Coronary artery (tissue), 2 donors: ENCODE measurements around the gene MYL10.

Experiments used
- DNase-seq: peaks from one replicate; pipeline ENCODE4 v3.0.0-alpha.2; 2017; ENCODE audit warnings: low spot score
- H3K27ac ChIP-seq, 2 donors: fragments of 200-600 bp; sonication (generic); one replicate each; pipeline ENCODE4 v1.5.1; 2016 to 2019
- H3K4me3 ChIP-seq: fragments of 200-600 bp; sonication (generic); 2 replicates; pipeline ENCODE4 v1.5.1; 2016; ENCODE audit warnings: mild to moderate bottlenecking, moderate library complexity
- TF ChIP-seq, protein P1 (sequence below): fragments of 200-600 bp; sonication (generic); IDR thresholded peaks from one replicate; pipeline ENCODE4 v1.5.1; 2019; ENCODE audit warnings: antibody characterized with exemption

The MYL10 gene

GRCh38 chr7:101629171-101629570 is at the start of gene MYL10:
Gene MYL10, minus strand, starts transcription at chr7:101629296. Its CDS starts 178 bp downstream, at chr7:101629118.
- TF ChIP-seq, protein P1, sequence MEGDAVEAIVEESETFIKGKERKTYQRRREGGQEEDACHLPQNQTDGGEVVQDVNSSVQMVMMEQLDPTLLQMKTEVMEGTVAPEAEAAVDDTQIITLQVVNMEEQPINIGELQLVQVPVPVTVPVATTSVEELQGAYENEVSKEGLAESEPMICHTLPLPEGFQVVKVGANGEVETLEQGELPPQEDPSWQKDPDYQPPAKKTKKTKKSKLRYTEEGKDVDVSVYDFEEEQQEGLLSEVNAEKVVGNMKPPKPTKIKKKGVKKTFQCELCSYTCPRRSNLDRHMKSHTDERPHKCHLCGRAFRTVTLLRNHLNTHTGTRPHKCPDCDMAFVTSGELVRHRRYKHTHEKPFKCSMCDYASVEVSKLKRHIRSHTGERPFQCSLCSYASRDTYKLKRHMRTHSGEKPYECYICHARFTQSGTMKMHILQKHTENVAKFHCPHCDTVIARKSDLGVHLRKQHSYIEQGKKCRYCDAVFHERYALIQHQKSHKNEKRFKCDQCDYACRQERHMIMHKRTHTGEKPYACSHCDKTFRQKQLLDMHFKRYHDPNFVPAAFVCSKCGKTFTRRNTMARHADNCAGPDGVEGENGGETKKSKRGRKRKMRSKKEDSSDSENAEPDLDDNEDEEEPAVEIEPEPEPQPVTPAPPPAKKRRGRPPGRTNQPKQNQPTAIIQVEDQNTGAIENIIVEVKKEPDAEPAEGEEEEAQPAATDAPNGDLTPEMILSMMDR = no peak
- H3K27ac ChIP-seq = no peak within 1 kb of the TSS

DNA sequence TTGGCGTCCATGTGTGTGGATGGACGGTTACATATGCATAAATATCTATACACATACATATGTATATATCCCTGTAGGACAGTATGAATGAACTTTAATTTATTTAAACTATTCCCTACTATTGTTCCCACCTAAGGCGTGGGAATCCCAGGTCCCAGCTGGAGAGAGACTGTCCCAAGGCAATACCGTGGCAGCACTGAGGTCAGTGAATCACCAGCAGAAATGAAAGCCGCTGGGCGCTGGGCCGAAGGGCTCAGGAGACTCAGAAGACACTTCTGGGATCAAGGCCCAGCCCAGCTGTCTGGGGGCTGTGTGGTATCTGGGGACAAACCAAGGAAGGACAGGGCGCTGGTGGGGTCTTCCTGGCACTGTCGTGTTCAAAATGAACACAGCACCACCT is 49.6 kb upstream of the MYL10 start:
- H3K4me3 ChIP-seq = no peak overlapping the region
- peak overlapping the region in 1 of 2 donors; percentile 63 for H3K27ac ChIP-seq
- TF ChIP-seq, protein P1 = no peak
- no peak for DNase-seq

More at GRCh38 chr7:101629171-101629570, at the start of gene MYL10:
- H3K4me3 ChIP-seq = no peak within 1 kb of the TSS
- no peak for DNase-seq

DNA sequence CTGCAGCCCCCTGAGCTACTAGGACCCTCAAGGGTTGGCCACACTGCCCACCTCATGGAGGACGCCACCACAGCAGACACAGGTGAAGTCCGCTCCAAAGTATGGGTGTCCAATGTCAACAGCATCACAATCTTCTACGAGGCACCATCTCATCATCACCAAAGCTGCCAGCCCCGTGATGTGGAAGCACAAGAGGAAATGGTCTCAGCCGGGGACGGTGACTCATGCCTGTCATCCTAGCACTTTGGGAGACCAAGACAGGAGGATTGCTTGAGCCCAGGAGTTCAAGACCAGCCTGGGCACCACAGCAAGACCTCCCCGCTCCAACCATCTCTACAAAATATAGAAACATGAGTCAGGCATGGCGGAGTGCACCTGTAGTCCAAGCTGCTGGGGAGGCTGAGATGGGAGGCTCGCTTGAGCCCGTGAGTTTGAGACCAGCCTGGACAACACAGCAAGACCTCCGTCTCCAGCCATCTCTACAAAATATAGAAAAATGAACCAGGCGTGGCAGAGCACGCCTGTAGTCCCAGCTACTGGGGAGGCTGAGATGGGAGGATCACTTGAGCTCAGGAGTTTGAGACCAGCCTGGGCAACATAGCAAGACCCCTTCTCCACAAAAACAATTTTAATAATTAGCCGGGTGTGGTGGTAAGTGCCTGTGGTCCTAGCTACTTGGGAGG is 48.8 kb upstream of the MYL10 start:
- Histone ChIP-seq H3K27ac (no peak overlapping the region), H3K4me3 (no peak overlapping the region)
- DNase-seq = no peak
- TF ChIP-seq, protein P1 = no peak

DNA sequence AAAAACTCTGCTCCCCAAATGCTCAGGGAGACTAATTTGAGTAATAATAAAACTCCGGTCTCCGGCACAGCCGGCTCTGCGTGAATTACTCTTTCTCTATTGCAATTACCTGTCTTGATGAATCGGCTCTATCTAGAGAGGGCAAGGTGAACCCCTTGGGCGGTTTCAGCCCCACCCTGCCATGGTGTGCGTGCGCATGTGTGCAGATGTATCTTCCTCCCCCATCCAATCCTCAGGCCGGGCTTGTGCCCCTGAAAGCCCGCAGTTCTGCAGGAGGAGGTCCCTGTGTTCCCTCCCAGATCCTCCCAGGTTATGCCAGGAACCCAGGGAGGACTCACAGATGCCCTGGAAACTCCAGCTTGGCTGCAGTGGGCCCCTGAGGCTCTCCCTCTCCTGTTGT is 48.3 kb upstream of the MYL10 start:
- DNase-seq = no peak
- TF ChIP-seq, protein P1 = no peak
- Histone ChIP-seq H3K4me3 (no peak overlapping the region), H3K27ac (no peak overlapping the region)

GRCh38 chr7:101676956-101677355 is 47.9 kb upstream of the MYL10 start:
- DNase-seq = no peak
- no peak overlapping the region for H3K4me3 ChIP-seq
- H3K27ac ChIP-seq = no peak overlapping the region
- TF ChIP-seq, protein P1 = no peak

- no peak overlapping the region for H3K27ac ChIP-seq
- no peak overlapping the region for H3K4me3 ChIP-seq
- no peak for DNase-seq
- TF ChIP-seq, protein P1 = no peak
These were observed 47.0 kb upstream of the MYL10 start for GRCh38 chr7:101676062-101676598.

- DNase-seq = no peak
- TF ChIP-seq, protein P1 = no peak
- no peak overlapping the region for H3K27ac ChIP-seq
- no peak overlapping the region for H3K4me3 ChIP-seq
These were observed 45.3 kb upstream of the MYL10 start for GRCh38 chr7:101674439-101674838.
